Activated naive CD4-positive, alpha-beta T cell treated with Interleukin-2 at 50 U/mL for 16 hours (primary cell): ENCODE data around the gene FGF22.

Experiments
- DNase-seq: peaks from one replicate; pipeline ENCODE4 v3.0.0-alpha.2; 2020

FGF22 gene

GRCh38 chr19:681029-682019 lies 41.6 kb downstream of the FGF22 start:
- DNase-seq = no peak

DNA sequence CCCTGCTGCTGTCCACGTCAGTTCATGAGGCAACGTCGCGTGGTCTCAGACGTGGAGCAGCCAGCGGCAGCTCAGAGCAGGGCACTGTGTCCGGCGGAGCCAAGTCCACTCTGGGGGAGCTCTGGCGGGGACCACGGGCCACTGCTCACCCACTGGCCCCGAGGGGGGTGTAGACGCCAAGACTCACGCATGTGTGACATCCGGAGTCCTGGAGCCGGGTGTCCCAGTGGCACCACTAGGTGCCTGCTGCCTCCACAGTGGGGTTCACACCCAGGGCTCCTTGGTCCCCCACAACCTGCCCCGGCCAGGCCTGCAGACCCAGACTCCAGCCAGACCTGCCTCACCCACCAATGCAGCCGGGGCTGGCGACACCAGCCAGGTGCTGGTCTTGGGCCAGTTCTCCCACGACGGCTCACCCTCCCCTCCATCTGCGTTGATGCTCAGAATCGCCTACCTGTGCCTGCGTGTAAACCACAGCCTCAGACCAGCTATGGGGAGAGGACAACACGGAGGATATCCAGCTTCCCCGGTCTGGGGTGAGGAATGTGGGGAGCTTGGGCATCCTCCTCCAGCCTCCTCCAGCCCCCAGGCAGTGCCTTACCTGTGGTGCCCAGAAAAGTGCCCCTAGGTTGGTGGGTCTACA lies 43.1 kb downstream of the FGF22 start:
- no peak for DNase-seq

GRCh38 chr19:685454-685931 lies 45.8 kb downstream of the FGF22 start:
- DNase-seq = no peak

GRCh38 chr19:686589-687297 lies 47.1 kb downstream of the FGF22 start:
- DNase-seq = no peak

- DNase-seq = no peak
These were observed 48.0 kb downstream of the FGF22 start for GRCh38 chr19:687569-688166.

DNA sequence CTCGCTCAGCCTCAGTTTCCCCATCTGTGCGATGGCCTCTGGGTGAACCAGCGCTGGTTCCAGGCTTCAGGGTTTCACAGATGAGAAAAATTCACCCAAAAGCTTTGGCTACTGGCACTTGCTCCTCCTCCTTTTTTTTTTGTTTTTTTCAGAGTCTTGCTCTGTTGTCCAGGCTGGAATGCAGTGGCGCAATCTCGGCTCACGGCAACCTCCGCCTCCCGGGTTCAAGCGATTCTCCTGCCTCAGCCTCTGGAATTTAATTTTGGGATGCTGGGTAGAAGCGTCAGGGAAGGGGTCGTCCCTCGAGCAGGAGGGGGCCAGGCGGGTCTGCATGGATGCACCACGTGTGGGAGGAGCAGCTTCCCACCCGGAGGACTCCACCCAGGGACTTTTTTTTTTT lies 48.5 kb downstream of the FGF22 start:
- DNase-seq = no peak

- no peak for DNase-seq
These were observed 49.3 kb downstream of the FGF22 start for GRCh38 chr19:688992-689391.

DNA sequence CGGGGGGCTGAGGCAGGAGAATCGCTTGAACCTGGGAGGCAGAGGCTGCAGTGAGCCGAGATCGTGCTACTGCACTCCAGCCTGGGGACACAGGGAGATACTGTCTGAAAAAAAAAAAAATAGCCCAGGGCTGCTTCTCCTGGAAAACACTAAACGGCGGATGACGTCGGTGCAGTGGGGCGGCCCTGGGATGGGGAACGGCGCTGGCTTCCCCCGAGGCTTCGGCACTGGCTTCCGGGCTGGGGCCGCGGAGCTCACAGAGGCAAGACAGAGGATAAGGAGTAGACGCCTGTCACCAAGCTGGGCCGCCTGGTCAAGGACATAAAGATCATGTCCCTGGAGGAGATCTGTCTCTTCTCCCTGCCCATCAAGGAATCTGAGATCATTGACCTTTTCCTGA lies 50.5 kb downstream of the FGF22 start:
- DNase-seq = no peak
